H4 (cell line): ENCODE results near the gene ABHD17A. TPM values are rescaled to one million over a fixed set of nuclear protein-coding genes. Genes with fewer than 3 reads are reported as not detected.

ENCODE experiments used
- DNase-seq: peaks from one replicate; pipeline ENCODE4 v3.0.0-alpha.2; 2015; ENCODE audit warnings: low spot score
- total RNA-seq: library from RNA; depleted of rRNA; stranded (reverse); fragments of >200 nt; shearing (Covaris generic); gene quantifications from 2 replicates; pipeline ENCODE4 v1.2.3, GENCODE V29; 2014

Gene ABHD17A
- total RNA-seq, 1 experiment from 2014 or later, result 20.2 TPM

GRCh38 chr19:1864480-1865171, 20.7 kb downstream of the ABHD17A start:
- peak; percentile 46 for DNase-seq

DNA sequence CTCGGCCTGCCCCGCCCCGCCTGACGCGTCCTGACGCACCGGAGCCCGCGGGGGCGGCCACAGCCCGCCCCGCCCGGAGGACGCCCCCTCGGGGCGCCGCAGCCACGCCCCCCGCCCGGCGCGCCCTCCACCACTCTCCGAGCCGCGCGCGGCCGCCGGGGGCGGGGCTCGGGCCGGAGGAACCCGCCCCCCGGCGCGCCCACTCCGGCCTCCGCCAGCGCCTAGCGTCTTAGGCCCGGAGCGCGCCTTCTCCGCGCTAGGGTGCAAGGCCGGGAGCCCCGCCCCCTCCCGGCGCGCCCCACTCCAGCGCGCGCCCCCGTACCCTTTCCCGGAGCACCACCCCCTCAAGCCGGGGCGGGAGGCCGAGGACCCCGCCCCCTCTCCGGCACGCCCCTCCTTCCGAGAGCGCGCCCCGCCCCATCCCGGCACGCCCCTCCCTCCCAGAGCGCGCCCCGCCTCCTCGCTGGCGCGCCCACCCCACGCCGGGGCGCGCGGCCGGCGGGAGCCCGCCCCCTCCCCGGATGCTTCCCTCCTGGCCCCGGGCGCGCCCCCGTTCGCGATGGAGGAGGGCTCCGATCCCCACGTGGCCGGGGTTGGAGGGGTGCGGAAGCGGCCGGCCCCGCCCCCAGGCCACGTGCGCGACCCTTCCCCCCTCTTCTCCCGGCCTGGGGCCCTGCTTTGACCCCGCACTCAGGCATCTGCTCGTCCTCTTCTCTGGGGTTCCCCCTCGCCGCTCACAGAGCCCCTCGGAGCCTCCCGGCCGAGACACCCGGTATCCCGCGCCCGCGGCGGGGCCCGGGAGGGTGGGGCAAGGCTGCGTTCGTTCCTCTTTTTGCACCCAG, 21.4 kb downstream of the ABHD17A start:
- peak; percentile 83 for DNase-seq

DNA sequence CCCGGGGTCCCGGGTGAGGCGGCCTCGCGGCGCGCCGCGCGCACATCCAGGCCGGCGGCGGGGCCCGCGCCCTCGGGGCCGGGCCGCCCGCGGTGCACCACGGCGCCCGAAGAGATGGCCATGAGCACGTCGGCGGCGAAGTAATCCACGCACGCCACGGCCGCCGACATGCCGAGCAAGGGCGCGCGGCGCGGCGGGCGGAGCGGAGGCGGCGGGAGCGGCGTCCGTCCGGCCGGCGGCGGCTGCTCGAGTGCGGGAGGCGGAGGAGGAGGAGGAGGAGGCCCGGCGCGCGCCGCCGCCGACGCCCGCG, 22.0 kb downstream of the ABHD17A start, which contains the start of gene KLF16:
TSS of gene KLF16 (minus strand) at position 252 of the 310 bp plus-strand sequence. CDS start at position 170, 82 bp downstream.
- DNase-seq, result no peak

GRCh38 chr19:1862424-1863327, 22.6 kb downstream of the ABHD17A start:
- no peak for DNase-seq

- no peak for DNase-seq
These were observed 23.2 kb downstream of the ABHD17A start for GRCh38 chr19:1862068-1862423.

DNA sequence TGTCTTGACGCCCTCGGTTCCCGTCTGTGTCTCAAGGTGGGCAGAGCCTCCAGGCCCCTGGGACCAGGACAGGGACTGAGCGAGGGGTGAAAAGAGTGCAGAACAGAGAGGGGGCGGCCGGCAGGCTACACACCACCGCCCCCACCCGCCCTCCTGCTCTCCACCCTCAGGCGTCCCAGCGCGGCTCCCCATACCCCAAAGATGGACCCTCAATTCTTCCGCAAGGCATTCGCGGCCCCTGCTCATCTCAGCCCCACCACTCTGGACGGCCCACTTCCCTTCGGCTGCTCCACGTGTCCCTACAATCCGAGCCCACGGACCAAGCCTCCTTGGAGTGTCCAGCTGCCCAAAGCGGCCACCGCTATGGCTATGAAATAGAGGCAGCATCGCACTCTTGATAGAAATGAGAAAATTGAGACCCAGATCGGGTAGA, 23.7 kb downstream of the ABHD17A start:
- no peak for DNase-seq

DNA sequence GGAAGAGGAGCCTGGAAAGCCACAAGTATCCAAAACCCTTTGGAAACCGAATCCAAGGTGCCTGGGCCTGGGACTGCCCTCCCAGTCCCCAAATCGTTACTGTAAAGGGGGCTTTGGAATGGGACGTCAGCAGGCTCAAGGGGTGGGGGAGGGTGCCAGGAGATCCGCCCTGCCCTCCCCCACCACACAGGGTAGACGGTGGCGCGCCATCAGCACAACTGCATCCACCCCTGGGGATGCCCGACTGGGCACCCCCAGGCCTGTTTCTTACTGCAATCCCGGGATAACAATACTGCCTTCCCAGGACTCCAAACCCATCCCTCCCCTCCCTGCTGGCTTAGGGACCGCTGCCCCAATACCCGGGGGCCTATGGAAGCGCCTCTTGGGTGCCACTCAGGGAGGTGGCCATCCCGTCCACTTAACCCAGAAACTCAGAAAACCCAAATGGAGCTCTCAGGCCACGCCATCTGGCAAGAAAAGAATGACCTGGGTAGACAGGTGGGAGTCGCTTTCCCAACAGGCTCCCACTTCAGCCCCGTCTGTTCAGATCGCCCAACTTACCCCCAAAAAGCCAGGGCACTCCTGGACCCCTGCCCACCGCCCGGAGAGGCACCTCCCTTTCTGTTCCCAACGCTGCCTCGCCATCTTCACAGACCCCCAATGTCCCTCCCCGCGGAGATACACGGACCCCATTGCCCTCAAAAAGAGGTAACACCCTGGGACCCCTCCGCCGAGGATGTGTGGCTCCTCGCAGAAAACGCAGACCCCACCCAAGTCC, 24.3 kb downstream of the ABHD17A start:
- no peak for DNase-seq

- peak; percentile 44 for DNase-seq
These were observed 25.1 kb downstream of the ABHD17A start for GRCh38 chr19:1860042-1860775.

DNA sequence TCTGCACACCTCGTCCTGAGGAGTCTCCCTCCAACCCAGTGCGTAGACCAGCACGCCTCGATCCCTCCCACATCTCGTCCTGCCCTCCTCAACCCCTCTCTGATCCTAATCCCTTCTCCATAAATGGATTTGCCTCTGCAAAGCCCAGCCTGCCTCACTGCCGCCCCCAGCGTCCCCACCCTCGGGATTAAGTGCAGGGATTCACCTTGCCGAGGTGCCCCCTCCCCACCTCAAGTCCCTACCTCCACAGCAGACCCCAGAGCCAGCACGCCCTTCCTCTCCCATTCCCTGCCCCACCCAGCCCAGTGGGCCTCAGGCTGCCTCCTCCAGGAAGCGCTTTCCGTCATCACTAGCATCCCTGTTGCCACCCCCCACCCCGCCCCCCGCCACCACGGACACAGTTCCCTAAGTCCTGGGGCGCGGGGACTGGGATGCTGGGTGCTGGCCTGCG, 25.9 kb downstream of the ABHD17A start:
- DNase-seq, result no peak

- no peak for DNase-seq
These were observed 26.7 kb downstream of the ABHD17A start for GRCh38 chr19:1858412-1859081.

- no peak for DNase-seq
These were observed 27.5 kb downstream of the ABHD17A start for GRCh38 chr19:1857648-1858326.

- no peak for DNase-seq
These were observed 28.3 kb downstream of the ABHD17A start for GRCh38 chr19:1856698-1857603.

- DNase-seq, result no peak
These were observed 29.0 kb downstream of the ABHD17A start for GRCh38 chr19:1856345-1856697.

DNA sequence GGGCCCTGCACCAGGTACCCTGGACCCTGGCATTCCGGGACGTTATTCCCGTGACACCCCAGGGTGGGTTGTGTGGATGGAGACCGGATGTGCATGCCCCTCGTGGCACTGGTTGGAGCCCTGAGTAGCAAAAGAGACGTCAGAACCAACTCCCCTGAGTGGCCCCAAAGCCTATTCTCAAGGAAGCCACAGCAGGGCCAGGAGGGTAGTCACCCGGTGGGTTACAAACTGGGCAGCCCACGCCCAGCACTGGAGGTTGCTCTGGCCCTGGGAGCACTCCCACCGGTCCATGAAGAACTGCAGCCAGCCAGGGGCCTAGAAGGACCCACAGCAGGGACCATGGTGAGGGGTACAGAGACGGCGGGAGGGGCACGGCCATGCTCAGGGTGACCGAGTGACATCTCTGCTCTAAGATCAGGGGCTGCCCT, 29.5 kb downstream of the ABHD17A start:
- DNase-seq, result no peak

GRCh38 chr19:1855040-1855827, 30.1 kb downstream of the ABHD17A start:
- peak; percentile 35 for DNase-seq

DNA sequence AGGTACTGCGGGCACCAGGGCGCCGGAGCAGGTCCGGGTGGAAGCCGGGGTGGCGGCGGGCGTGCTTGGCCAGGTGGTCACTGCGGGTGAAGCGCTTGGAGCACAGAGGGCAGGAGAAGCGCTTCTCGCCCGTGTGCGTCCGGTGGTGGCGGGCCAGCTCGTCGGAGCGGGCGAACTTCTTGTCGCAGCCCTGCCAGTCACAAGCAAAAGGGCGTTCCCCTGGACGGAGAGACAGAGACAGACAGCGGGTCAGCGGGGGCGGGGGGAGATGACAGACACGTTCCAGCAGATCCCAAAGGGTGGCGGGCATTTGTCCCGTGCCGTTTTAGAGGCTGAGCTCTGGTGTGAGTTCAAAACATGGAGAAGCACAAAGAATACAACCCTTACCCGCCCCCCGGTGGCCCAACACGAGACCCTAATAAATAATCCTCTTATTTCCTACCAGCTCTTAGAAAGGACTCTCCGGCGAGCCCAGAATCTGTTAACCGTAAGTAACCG, 30.7 kb downstream of the ABHD17A start:
- no peak for DNase-seq

- no peak for DNase-seq
These were observed 31.2 kb downstream of the ABHD17A start for GRCh38 chr19:1854039-1854541.
